Measurements from ENCODE around the gene TMEM273. TPM values are rescaled to one million over a fixed set of nuclear protein-coding genes. Genes with fewer than 3 reads are reported as not detected.

Gene TMEM273
- total and polyA plus RNA-seq, 2 of the 4 experiments (the other 2 are of a cell fraction), result not detected

GRCh38 chr10:49235392-49235791 is 47.2 kb upstream of the TMEM273 start:
- no peak overlapping the region for H3K18ac ChIP-seq (ENCODE audit: low read depth, low read length)
- in situ Hi-C loops (cut with MboI; ENCODE audit: low sequenced_read_pairs), result no loop called here
- no TSS peak for BruUV-seq (replicated peaks)
- H3K23ac ChIP-seq (ENCODE audit: low read depth, low read length), result no peak overlapping the region
- no peak overlapping the region for H4K5ac ChIP-seq (ENCODE audit: low read depth, low read length)
- H3K9me3 ChIP-seq (ENCODE audit: control insufficient read depth, insufficient read depth, low read length), result no peaks in the 10 kb centered on the region
- no peak overlapping the region for H3K9ac ChIP-seq (ENCODE audit: low read depth, low read length)
- H4K91ac ChIP-seq (ENCODE audit: insufficient read depth, low read depth, low read length), result no peak overlapping the region
- POLR2A ChIA-PET (ENCODE audit: unreplicated experiment), result no interaction called here
- H3K56ac ChIP-seq (ENCODE audit: extremely low read depth, insufficient read depth, low read length), result no peak overlapping the region
- no peak overlapping the region for H2BK15ac ChIP-seq (ENCODE audit: low read depth, low read length)
- H3K27ac ChIP-seq (ENCODE audit: insufficient read depth, low read length), result no peak overlapping the region
- DNase-seq, result no peak
- dilution Hi-C loops (cut with HindIII; ENCODE audit: low sequenced_read_pairs, unreplicated experiment), result no loop called here
- H4K8ac ChIP-seq (ENCODE audit: low read depth in 2 of 2, low read length in 2 of 2), result no peak overlapping the region
- no peak overlapping the region for H3K14ac ChIP-seq (replicated peaks; ENCODE audit: low read depth, low read length)
- no peak overlapping the region for H2BK20ac ChIP-seq (ENCODE audit: low read depth, low read length)
- no peaks in the 10 kb centered on the region for H3K4me1 ChIP-seq (ENCODE audit: control insufficient read depth, insufficient read depth, low read length)
- H3K36me3 ChIP-seq (ENCODE audit: control insufficient read depth, insufficient read depth, low read length), result no peaks in the 10 kb centered on the region
- no peak overlapping the region for H3K4me3 ChIP-seq (ENCODE audit: insufficient read depth, low read depth, low read length)
- CTCF ChIA-PET, result no interaction called here
- TF ChIP-seq CEBPB (IDR thresholded peaks at IDR 0.05; ENCODE audit: low read depth, low read length) (peak; percentile 46), USF2 (IDR thresholded peaks at IDR 0.05; ENCODE audit: low read depth, low read length) (no peak)
- no peak overlapping the region for H3K4me2 ChIP-seq (ENCODE audit: low read depth, low read length)
- H4K20me1 ChIP-seq (ENCODE audit: insufficient read depth, low read length), result no peaks in the 10 kb centered on the region
- H2BK5ac ChIP-seq (ENCODE audit: low read depth, low read length, poor library complexity, severe bottlenecking), result no peak overlapping the region
- no peak overlapping the region for H2AFZ ChIP-seq (replicated peaks; ENCODE audit: low read length, poor library complexity)
- H3K4ac ChIP-seq (ENCODE audit: low read depth, low read length), result no peak overlapping the region
- no peaks in the 10 kb centered on the region for H3K9me1 ChIP-seq (ENCODE audit: insufficient read depth, low read length)
- H2AK9ac ChIP-seq (replicated peaks; ENCODE audit: low read depth, low read length, poor library complexity), result no peak overlapping the region
- H2BK120ac ChIP-seq (ENCODE audit: low read depth, low read length), result no peak overlapping the region
- peaks cover 22% of the 10 kb centered on the region for H3K27me3 ChIP-seq (ENCODE audit: control insufficient read depth, insufficient read depth, low read length)
- intact Hi-C loops (cut with micrococcal nuclease), result no loop called here
- no peak overlapping the region for H2AK5ac ChIP-seq (ENCODE audit: low read depth, low read length)
- ATAC-seq (ENCODE audit: low read depth), result no peak
- H3K79me1 ChIP-seq (ENCODE audit: low read depth in 1 of 2, low read length in 2 of 2), result no peaks in the 10 kb centered on the region
